ENCODE results near the gene OTUD1. TPM values are rescaled to one million over a fixed set of nuclear protein-coding genes. Genes with fewer than 3 reads are reported as not detected.

The OTUD1 gene
- total RNA-seq, 1 donor from 2014 or later = 8.1 TPM

DNA sequence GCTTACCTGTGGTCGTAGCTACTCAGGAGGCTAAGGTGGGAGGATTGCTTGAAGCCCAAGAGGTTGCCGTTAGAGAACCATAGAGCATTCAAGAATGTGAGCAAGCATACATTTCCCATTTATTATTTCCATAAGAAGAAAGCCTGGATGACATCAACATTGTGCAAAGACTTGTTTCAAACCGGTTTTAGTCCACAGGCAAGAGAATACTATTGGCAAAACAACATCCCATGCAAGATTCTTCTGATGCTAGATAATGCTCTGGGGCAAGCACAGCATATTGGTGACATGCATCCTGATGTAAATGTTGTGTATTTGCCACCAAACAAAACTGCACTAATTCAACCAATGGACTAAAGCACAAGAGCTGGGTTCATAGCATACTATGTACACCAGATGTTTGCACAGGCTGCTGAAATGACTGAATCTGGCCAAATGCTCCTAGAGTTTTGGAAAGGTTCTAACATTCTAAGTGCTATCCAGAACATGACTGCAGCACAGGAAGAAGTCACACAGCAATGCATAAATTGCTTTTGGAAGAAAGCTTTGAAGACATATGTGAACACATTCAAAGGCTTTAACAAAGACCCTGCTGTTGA lies 42.6 kb downstream of the OTUD1 start:
- intact Hi-C loops (cut with DNase I) = no loop called here
- H3K4me1 ChIP-seq = no peaks in the 10 kb centered on the region
- no peaks in the 10 kb centered on the region for H3K36me3 ChIP-seq
- no peak overlapping the region for H3K27ac ChIP-seq
- no peak overlapping the region for H3K4me3 ChIP-seq
- DNase-seq (ENCODE audit: extremely low spot score in 2 of 2) = no peak
- H3K9me3 ChIP-seq = no peaks in the 10 kb centered on the region
- no peak for TF ChIP-seq POLR2A (IDR thresholded peaks at IDR 0.05)
- TF ChIP-seq, protein P1, sequence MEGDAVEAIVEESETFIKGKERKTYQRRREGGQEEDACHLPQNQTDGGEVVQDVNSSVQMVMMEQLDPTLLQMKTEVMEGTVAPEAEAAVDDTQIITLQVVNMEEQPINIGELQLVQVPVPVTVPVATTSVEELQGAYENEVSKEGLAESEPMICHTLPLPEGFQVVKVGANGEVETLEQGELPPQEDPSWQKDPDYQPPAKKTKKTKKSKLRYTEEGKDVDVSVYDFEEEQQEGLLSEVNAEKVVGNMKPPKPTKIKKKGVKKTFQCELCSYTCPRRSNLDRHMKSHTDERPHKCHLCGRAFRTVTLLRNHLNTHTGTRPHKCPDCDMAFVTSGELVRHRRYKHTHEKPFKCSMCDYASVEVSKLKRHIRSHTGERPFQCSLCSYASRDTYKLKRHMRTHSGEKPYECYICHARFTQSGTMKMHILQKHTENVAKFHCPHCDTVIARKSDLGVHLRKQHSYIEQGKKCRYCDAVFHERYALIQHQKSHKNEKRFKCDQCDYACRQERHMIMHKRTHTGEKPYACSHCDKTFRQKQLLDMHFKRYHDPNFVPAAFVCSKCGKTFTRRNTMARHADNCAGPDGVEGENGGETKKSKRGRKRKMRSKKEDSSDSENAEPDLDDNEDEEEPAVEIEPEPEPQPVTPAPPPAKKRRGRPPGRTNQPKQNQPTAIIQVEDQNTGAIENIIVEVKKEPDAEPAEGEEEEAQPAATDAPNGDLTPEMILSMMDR (IDR thresholded peaks at IDR 0.05) = no peak
- TF ChIP-seq POLR2AphosphoS5 (IDR thresholded peaks at IDR 0.05; ENCODE audit: insufficient read depth in 1 of 2, low read depth in 1 of 2) = no peak
- H3K27me3 ChIP-seq = no peaks in the 10 kb centered on the region

DNA sequence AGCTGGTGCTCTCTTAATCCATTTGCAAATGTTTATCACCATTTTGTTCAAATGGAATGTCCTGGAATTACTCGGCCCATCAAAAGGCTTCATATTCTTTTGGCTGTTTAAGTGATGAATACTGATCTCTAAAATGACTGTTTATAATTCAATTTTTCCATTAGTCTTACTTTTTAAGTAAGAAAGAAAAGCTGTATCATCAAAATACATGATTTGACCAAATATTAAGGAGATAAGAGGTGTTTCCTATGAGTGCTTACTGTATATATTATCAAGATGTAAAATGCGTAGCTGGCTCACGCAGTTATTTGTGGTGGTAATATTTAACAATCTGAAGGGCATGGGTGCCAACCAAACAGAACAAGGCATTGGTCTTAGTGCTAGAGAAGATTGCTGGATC lies 51.2 kb downstream of the OTUD1 start:
- Histone ChIP-seq H3K4me3 (no peak overlapping the region), H3K27ac (no peak overlapping the region), H3K9me3 (no peaks in the 10 kb centered on the region), H3K36me3 (no peaks in the 10 kb centered on the region), H3K27me3 (no peaks in the 10 kb centered on the region), H3K4me1 (no peaks in the 10 kb centered on the region)
- intact Hi-C loops (cut with DNase I) = no loop called here
- TF ChIP-seq, protein P1 (IDR thresholded peaks at IDR 0.05) = no peak
- TF ChIP-seq POLR2A (IDR thresholded peaks at IDR 0.05) (no peak), POLR2AphosphoS5 (IDR thresholded peaks at IDR 0.05; ENCODE audit: insufficient read depth in 1 of 2, low read depth in 1 of 2) (no peak)
- no peak for DNase-seq (ENCODE audit: extremely low spot score in 2 of 2)

MicroRNAs within 50 kb of the gene (microRNA counts, 767-probe panel; counts per million panel counts)
- microRNA hsa-miR-1254 = 238 to 261 counts per million in 2 donors

Small RNAs within 50 kb of the gene (microRNA-seq; reads per million reads assigned to microRNA genes)
- gene MIR1254-2 (ENCODE audit: borderline number of aligned reads, borderline replicate concordance) = not detected

Small RNAs within 50 kb of the gene (small RNA-seq; reads per million reads assigned to genes)
- not detected for gene MIR1254-2

Other genes starting within 250 kb of the OTUD1 start
- not detected for gene PTF1A, start 246.8 kb upstream of the OTUD1 start, total RNA-seq
- gene C10orf67, start 94.3 kb upstream of the OTUD1 start, total RNA-seq = not detected